Ishikawa (cell line): ENCODE results near the gene RIPK4.

Source experiments
- CEBPB ChIP-seq: IDR thresholded peaks from 2 replicates; pipeline ENCODE4 v1.6.1; 2012
- CREB1 ChIP-seq: IDR thresholded peaks from 2 replicates; pipeline ENCODE4 v1.6.1; 2012; ENCODE audit warnings: low read depth
- EGR1 ChIP-seq: IDR thresholded peaks from 2 replicates; pipeline ENCODE4 v1.6.1; 2012
- EP300 ChIP-seq: IDR thresholded peaks from 2 replicates; pipeline ENCODE4 v1.6.1; 2012; ENCODE audit warnings: borderline replicate concordance
- FOXM1 ChIP-seq: IDR thresholded peaks from 2 replicates; pipeline ENCODE4 v1.6.1; 2012; ENCODE audit warnings: low read depth, borderline replicate concordance
- MAX ChIP-seq: IDR thresholded peaks from 2 replicates; pipeline ENCODE4 v1.6.1; 2012
- NFIC ChIP-seq: IDR thresholded peaks from 2 replicates; pipeline ENCODE4 v1.6.1; 2012
- RAD21 ChIP-seq: IDR thresholded peaks from 2 replicates; pipeline ENCODE4 v1.6.1; 2012; ENCODE audit warnings: low read depth
- REST ChIP-seq: IDR thresholded peaks from 2 replicates; pipeline ENCODE4 v1.6.1; 2012; ENCODE audit warnings: low read depth, mild to moderate bottlenecking
- TAF1 ChIP-seq: IDR thresholded peaks from 2 replicates; pipeline ENCODE4 v1.6.1; 2012; ENCODE audit warnings: low read depth, mild to moderate bottlenecking
- TCF12 ChIP-seq: IDR thresholded peaks from 2 replicates; pipeline ENCODE4 v1.6.1; 2012; ENCODE audit warnings: low read depth
- TEAD4 ChIP-seq: IDR thresholded peaks from 2 replicates; pipeline ENCODE4 v1.6.1; 2012
- USF1 ChIP-seq: IDR thresholded peaks from 2 replicates; pipeline ENCODE4 v1.6.1; 2012
- YY1 ChIP-seq: IDR thresholded peaks from 2 replicates; pipeline ENCODE4 v1.6.1; 2012; ENCODE audit warnings: low read depth
- ZBTB7A ChIP-seq: IDR thresholded peaks from 2 replicates; pipeline ENCODE4 v1.6.1; 2012; ENCODE audit warnings: low read depth

RIPK4 gene

GRCh38 chr21:41802198-41802584, 35.3 kb upstream of the RIPK4 start:
- TF ChIP-seq TCF12 (no peak), TAF1 (no peak), TEAD4 (no peak), YY1 (no peak), NFIC (no peak), CEBPB (no peak), ZBTB7A (no peak), EP300 (no peak), MAX (no peak), CREB1 (no peak), REST (no peak), FOXM1 (no peak), EGR1 (no peak), RAD21 (no peak), USF1 (no peak)

GRCh38 chr21:41801321-41802197, 34.7 kb upstream of the RIPK4 start:
- no peak for TF ChIP-seq REST
- TF ChIP-seq TEAD4, result no peak
- TF ChIP-seq TCF12, result no peak
- TF ChIP-seq MAX, result no peak
- TF ChIP-seq ZBTB7A, result no peak
- TF ChIP-seq EGR1, result no peak
- no peak for TF ChIP-seq RAD21
- no peak for TF ChIP-seq CREB1

GRCh38 chr21:41800425-41801320, 33.8 kb upstream of the RIPK4 start:
- TF ChIP-seq MAX (no peak), CREB1 (no peak), REST (no peak), TCF12 (no peak), TEAD4 (no peak), YY1 (no peak), USF1 (no peak), RAD21 (no peak), TAF1 (no peak), ZBTB7A (no peak), EP300 (no peak), FOXM1 (no peak), CEBPB (no peak), NFIC (no peak), EGR1 (no peak)
